A549 (cell line): ENCODE measurements around the gene TRPM2. TPM values are rescaled to one million over a fixed set of nuclear protein-coding genes. Genes with fewer than 3 reads are reported as not detected.

Experiments
- ATAC-seq, 2 experiments: fragments of 200-7000 bp in 1 of 2; fragments of >200 bp in 1 of 2; cut with Nextera tagmentation in 1 of 2; cut with Tn5 transposase in 1 of 2; 3 replicates each; pipeline versions ENCODE4 v1.8.0 to v1.9.1; 2018 to 2020; ENCODE audit warnings: mild to moderate bottlenecking in 1 of 2, moderate library complexity in 1 of 2
- CTCF ChIA-PET: fragments of 300-600 bp; sonication (Branson Sonifier 250); formaldehyde crosslinking; extraction: SDS; loops from one replicate; lab custom pipeline; 2021; ENCODE audit warnings: antibody characterized with exemption, inconsistent platforms; lab: Yijun Ruan, JAX
- POLR2A ChIA-PET: fragments of 350-600 bp; formaldehyde crosslinking; extraction: SDS; loops from one replicate; lab custom pipeline; 2021; ENCODE audit warnings: antibody characterized with exemption, inconsistent platforms; lab: Yijun Ruan, JAX
- DNase-seq, 2 experiments: peaks; one replicate each; pipeline versions ENCODE4 v3.0.0 to v3.0.0-alpha.2; 2011 to 2016; ENCODE audit warnings: low read depth in 1 of 2, low spot score in 1 of 2
- FAIRE-seq: peaks from 2 replicates; lab custom pipeline; 2011; peaks lifted over from hg19 to GRCh38; lab: Jason Lieb, UNC
- H3K27ac ChIP-seq, 2 experiments: fragments of >200 bp; sonication (Bioruptor Twin); formaldehyde crosslinking; 3 replicates each; pipeline ENCODE4 v1.5.1; 2016 to 2017
- H3K4me1 ChIP-seq: fragments of >200 bp; sonication (Bioruptor Twin); formaldehyde crosslinking; 3 replicates; pipeline ENCODE4 v1.6.1; 2016
- H3K4me2 ChIP-seq: fragments of >200 bp; sonication (Bioruptor Twin); formaldehyde crosslinking; 3 replicates; pipeline ENCODE4 v1.6.1; 2016
- H3K4me3 ChIP-seq: fragments of >200 bp; sonication (Bioruptor Twin); formaldehyde crosslinking; 3 replicates; pipeline ENCODE4 v1.5.1; 2016
- H3K9me3 ChIP-seq: fragments of >200 bp; sonication (Bioruptor Twin); formaldehyde crosslinking; 3 replicates; pipeline ENCODE4 v1.6.1; 2016
- CBX2 ChIP-seq: fragments of 200-600 bp; sonication (generic); IDR thresholded peaks from 2 replicates; pipeline ENCODE4 v1.6.1; 2016; ENCODE audit warnings: low read depth, mild to moderate bottlenecking, borderline replicate concordance
- CHD2 ChIP-seq: fragments of 150-350 bp; IDR thresholded peaks from 2 replicates; pipeline ENCODE4 v1.6.1; 2014; ENCODE audit warnings: low read length; ENCODE audit not compliant: partially characterized antibody
- CHD4 ChIP-seq: fragments of 200-600 bp; sonication (generic); IDR thresholded peaks from 2 replicates; pipeline ENCODE4 v1.6.1; 2016; ENCODE audit warnings: antibody characterized with exemption, mild to moderate bottlenecking, borderline replicate concordance
- ESRRA ChIP-seq: fragments of 150-350 bp; IDR thresholded peaks from 2 replicates; pipeline ENCODE4 v1.6.1; 2014; ENCODE audit warnings: mild to moderate bottlenecking, low read length, borderline replicate concordance
- HOXB5 ChIP-seq: fragments of 250-450 bp; sonication (Bioruptor Pico); IDR thresholded peaks from 2 replicates; pipeline ENCODE4 v1.5.0; 2020; ENCODE audit warnings: mild to moderate bottlenecking, moderate library complexity
- NPAS2 ChIP-seq: fragments of 250-450 bp; sonication (Bioruptor Pico); IDR thresholded peaks from 2 replicates; pipeline ENCODE4 v1.8.0; 2022; ENCODE audit warnings: mild to moderate bottlenecking, moderate library complexity, borderline replicate concordance
- POLR2A ChIP-seq: IDR thresholded peaks from 2 replicates; pipeline ENCODE4 v1.6.1; 2012; ENCODE audit warnings: mild to moderate bottlenecking, low read length
- RFX5 ChIP-seq: fragments of 450-650 bp; IDR thresholded peaks from 2 replicates; pipeline ENCODE4 v1.7.1; 2014; ENCODE audit warnings: antibody characterized with exemption, mild to moderate bottlenecking, moderate library complexity
- SMC3 ChIP-seq: fragments of >200 bp; sonication (Bioruptor Twin); formaldehyde crosslinking; IDR thresholded peaks from 3 replicates; pipeline ENCODE4 v1.6.1; 2018; ENCODE audit warnings: inconsistent platforms
- SREBF2 ChIP-seq: fragments of 450-650 bp; IDR thresholded peaks from 2 replicates; pipeline ENCODE4 v1.6.1; 2014; ENCODE audit warnings: mild to moderate bottlenecking, moderate library complexity
- ZFP36 ChIP-seq: fragments of 450-650 bp; IDR thresholded peaks from 2 replicates; pipeline ENCODE4 v1.6.1; 2014; ENCODE audit warnings: borderline replicate concordance; ENCODE audit not compliant: partially characterized antibody
- WGBS: methylation state at CpG from one replicate; pipeline ENCODE4 v1.1.6; 2017; ENCODE audit errors: missing lambda C conversion rate; 5-methylcytosine and 5-hydroxymethylcytosine counted together
- polyA plus RNA-seq, 4 experiments: library from polyadenylated mRNA; depleted of rRNA in 3 of 4; stranded (reverse); fragments of >200 nt; fragmentation: RNase III in 1 of 4; extraction: RNeasy Plus Mini Kit Qiagen cat#74134 plus additional on column Dnase treatment in 1 of 4; gene quantifications; 2 replicates in 3 of 4; 3 replicates in 1 of 4; pipeline ENCODE4 v1.2.3, GENCODE V29; 2011 to 2017
- TF ChIP-seq, protein P1 (sequence below): fragments of 200-600 bp; sonication (generic); IDR thresholded peaks from 2 replicates; pipeline ENCODE4 v1.6.1; 2016; ENCODE audit warnings: antibody characterized with exemption, mild to moderate bottlenecking, moderate library complexity
- TF ChIP-seq, protein P2 (sequence below): fragments of 450-650 bp; IDR thresholded peaks from 2 replicates; pipeline ENCODE4 v1.6.1; 2014; ENCODE audit warnings: antibody characterized with exemption
- TF ChIP-seq, protein P3 (sequence below): IDR thresholded peaks from 2 replicates; pipeline ENCODE4 v1.6.1; 2012
- TF ChIP-seq, protein P4 (sequence below): fragments of >200 bp; sonication (Bioruptor Twin); formaldehyde crosslinking; IDR thresholded peaks from 3 replicates; pipeline ENCODE4 v1.5.1; 2016
- TF ChIP-seq, protein P5 (sequence below): fragments of 250-450 bp; sonication (Bioruptor Pico); IDR thresholded peaks from 2 replicates; pipeline ENCODE4 v1.5.0; 2021; ENCODE audit warnings: mild to moderate bottlenecking, moderate library complexity, borderline replicate concordance
- TF ChIP-seq, protein P6 (sequence below): fragments of 150-350 bp; IDR thresholded peaks from 2 replicates; pipeline ENCODE4 v1.6.1; 2014; ENCODE audit warnings: low read depth, mild to moderate bottlenecking, low read length

The TRPM2 gene
- polyA plus RNA-seq, 2 of the 4 experiments (the other 2 are of a cell fraction) = 3.2 to 5.5 TPM

DNA sequence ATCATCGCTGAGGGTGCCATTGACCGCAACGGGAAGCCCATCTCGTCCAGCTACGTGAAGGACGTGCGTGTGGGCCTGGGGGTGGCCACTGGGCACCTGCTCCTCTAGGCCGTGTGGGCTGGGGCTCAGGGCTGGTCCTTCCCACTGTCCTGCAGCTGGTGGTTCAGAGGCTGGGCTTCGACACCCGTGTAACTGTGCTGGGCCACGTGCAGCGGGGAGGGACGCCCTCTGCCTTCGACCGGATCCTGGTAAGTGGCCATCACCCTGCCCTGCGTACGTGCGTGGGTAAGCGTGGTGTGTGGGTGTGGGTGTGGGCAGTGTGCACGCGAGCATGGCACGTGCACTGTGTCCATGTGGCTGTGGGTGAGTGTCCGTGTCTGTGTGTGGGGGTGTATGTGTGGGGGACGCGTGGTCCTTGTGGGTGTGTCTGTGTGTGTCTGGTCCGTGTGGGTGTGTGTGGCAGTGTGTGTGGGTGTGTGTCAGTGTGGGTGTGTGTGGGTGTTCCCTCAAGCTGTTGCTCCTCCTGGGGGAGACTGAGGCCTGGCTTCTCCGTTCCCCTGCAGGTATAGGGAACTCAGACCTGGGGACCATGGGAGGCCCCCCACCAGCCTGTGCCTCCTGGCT, 37.0 kb upstream of the TRPM2 start (continued):
- TF ChIP-seq, protein P1, sequence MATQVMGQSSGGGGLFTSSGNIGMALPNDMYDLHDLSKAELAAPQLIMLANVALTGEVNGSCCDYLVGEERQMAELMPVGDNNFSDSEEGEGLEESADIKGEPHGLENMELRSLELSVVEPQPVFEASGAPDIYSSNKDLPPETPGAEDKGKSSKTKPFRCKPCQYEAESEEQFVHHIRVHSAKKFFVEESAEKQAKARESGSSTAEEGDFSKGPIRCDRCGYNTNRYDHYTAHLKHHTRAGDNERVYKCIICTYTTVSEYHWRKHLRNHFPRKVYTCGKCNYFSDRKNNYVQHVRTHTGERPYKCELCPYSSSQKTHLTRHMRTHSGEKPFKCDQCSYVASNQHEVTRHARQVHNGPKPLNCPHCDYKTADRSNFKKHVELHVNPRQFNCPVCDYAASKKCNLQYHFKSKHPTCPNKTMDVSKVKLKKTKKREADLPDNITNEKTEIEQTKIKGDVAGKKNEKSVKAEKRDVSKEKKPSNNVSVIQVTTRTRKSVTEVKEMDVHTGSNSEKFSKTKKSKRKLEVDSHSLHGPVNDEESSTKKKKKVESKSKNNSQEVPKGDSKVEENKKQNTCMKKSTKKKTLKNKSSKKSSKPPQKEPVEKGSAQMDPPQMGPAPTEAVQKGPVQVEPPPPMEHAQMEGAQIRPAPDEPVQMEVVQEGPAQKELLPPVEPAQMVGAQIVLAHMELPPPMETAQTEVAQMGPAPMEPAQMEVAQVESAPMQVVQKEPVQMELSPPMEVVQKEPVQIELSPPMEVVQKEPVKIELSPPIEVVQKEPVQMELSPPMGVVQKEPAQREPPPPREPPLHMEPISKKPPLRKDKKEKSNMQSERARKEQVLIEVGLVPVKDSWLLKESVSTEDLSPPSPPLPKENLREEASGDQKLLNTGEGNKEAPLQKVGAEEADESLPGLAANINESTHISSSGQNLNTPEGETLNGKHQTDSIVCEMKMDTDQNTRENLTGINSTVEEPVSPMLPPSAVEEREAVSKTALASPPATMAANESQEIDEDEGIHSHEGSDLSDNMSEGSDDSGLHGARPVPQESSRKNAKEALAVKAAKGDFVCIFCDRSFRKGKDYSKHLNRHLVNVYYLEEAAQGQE = no peak
- TF ChIP-seq, protein P2, sequence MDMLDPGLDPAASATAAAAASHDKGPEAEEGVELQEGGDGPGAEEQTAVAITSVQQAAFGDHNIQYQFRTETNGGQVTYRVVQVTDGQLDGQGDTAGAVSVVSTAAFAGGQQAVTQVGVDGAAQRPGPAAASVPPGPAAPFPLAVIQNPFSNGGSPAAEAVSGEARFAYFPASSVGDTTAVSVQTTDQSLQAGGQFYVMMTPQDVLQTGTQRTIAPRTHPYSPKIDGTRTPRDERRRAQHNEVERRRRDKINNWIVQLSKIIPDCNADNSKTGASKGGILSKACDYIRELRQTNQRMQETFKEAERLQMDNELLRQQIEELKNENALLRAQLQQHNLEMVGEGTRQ = no peak
- TF ChIP-seq, all 56 proteins: peak for 0

DNA sequence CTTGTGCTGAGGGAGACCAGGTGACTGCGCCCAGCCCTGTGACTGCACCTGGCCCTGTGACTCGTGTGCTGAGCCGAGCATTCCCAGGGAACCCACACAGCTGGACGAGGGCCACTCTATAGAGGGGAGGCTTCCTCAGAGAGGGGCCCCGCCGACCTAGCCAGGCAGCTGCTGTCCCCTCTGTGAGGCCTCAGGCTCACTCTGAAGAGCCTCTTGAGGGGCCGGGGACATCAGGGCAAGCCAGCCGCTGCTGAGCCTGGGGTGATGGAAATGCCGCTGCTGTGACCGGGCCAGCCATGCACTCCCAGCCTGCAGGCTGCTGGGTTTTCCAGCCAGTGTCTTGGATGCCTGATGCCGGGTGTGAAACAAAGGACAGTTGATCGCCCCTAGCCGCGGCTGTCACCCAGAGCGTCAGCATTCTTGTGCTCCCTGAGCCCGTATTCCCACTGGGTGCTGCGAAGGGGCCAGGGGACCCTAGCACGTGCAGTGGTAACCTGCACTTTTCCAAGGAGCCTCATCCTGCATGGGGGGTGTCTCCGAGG, 36.1 kb upstream of the TRPM2 start:
- Histone ChIP-seq H3K9me3 (no peaks in the 10 kb centered on the region), H3K27ac (no peak overlapping the region), H3K4me3 (no peak overlapping the region), H3K4me2 (no peak overlapping the region), H3K4me1 (no peaks in the 10 kb centered on the region)
- no peak for FAIRE-seq
- TF ChIP-seq, protein P3, sequence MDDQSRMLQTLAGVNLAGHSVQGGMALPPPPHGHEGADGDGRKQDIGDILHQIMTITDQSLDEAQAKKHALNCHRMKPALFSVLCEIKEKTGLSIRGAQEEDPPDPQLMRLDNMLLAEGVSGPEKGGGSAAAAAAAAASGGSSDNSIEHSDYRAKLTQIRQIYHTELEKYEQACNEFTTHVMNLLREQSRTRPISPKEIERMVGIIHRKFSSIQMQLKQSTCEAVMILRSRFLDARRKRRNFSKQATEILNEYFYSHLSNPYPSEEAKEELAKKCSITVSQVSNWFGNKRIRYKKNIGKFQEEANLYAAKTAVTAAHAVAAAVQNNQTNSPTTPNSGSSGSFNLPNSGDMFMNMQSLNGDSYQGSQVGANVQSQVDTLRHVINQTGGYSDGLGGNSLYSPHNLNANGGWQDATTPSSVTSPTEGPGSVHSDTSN = no peak
- no peak for TF ChIP-seq NPAS2 (CRISPR knock-in tag)
- CTCF ChIA-PET = no interaction called here
- no peak for DNase-seq
- WGBS = 95% methylated on average over 8 of the region's 19 CpGs
- ATAC-seq = no peak
- POLR2A ChIA-PET = no interaction called here

DNA sequence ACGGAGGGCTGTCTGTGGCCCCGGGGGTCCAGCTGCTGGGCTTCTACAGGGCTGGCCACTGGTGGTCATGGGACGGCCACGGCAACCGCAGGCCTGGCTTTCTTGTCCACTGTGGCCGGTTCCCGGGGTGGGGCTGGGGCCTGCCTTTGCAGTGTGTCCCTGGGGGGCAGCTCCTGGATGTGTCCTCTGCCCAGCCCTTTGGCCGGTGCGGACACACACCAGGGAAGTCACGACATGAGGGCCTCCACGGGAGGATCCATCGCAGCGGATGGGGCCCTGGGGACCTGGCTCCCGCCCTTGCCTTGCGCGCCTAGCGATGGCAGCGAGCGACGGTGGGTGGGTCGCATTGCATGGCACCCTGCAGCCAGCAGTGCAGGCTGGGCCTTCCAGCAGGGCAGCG, 35.5 kb upstream of the TRPM2 start:
- POLR2A ChIA-PET = no interaction called here
- TF ChIP-seq CBX2 = no peak
- TF ChIP-seq, protein P4, sequence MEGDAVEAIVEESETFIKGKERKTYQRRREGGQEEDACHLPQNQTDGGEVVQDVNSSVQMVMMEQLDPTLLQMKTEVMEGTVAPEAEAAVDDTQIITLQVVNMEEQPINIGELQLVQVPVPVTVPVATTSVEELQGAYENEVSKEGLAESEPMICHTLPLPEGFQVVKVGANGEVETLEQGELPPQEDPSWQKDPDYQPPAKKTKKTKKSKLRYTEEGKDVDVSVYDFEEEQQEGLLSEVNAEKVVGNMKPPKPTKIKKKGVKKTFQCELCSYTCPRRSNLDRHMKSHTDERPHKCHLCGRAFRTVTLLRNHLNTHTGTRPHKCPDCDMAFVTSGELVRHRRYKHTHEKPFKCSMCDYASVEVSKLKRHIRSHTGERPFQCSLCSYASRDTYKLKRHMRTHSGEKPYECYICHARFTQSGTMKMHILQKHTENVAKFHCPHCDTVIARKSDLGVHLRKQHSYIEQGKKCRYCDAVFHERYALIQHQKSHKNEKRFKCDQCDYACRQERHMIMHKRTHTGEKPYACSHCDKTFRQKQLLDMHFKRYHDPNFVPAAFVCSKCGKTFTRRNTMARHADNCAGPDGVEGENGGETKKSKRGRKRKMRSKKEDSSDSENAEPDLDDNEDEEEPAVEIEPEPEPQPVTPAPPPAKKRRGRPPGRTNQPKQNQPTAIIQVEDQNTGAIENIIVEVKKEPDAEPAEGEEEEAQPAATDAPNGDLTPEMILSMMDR = no peak
- TF ChIP-seq, protein P5, sequence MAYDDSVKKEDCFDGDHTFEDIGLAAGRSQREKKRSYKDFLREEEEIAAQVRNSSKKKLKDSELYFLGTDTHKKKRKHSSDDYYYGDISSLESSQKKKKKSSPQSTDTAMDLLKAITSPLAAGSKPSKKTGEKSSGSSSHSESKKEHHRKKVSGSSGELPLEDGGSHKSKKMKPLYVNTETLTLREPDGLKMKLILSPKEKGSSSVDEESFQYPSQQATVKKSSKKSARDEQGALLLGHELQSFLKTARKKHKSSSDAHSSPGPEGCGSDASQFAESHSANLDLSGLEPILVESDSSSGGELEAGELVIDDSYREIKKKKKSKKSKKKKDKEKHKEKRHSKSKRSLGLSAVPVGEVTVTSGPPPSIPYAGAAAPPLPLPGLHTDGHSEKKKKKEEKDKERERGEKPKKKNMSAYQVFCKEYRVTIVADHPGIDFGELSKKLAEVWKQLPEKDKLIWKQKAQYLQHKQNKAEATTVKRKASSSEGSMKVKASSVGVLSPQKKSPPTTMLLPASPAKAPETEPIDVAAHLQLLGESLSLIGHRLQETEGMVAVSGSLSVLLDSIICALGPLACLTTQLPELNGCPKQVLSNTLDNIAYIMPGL = no peak
- TF ChIP-seq HOXB5 (CRISPR knock-in tag) = no peak
- no peak for TF ChIP-seq CHD2
- TF ChIP-seq, protein P1 = no peak
- no peak for TF ChIP-seq POLR2A
- TF ChIP-seq RFX5 = no peak
- no peak for TF ChIP-seq ZFP36
- no peak for TF ChIP-seq SMC3
- no peak for TF ChIP-seq ESRRA
- TF ChIP-seq CHD4 = no peak
- TF ChIP-seq, protein P6, sequence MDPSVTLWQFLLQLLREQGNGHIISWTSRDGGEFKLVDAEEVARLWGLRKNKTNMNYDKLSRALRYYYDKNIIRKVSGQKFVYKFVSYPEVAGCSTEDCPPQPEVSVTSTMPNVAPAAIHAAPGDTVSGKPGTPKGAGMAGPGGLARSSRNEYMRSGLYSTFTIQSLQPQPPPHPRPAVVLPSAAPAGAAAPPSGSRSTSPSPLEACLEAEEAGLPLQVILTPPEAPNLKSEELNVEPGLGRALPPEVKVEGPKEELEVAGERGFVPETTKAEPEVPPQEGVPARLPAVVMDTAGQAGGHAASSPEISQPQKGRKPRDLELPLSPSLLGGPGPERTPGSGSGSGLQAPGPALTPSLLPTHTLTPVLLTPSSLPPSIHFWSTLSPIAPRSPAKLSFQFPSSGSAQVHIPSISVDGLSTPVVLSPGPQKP = no peak
- no peak for TF ChIP-seq SREBF2

More for the DNA sequence above, 35.5 kb upstream of the TRPM2 start:
- Histone ChIP-seq H3K4me3 (no peak overlapping the region), H3K4me2 (no peak overlapping the region), H3K9me3 (no peaks in the 10 kb centered on the region), H3K27ac (no peak overlapping the region), H3K4me1 (no peaks in the 10 kb centered on the region)
- FAIRE-seq (no peak), ATAC-seq (no peak), DNase-seq (no peak)
- CTCF ChIA-PET = no interaction called here
- 100% methylated on average over 1 of the region's 22 CpGs for WGBS
